IPS-15b (cell line): ENCODE results near the gene ATP6V1C2.

ENCODE experiments used
- H3K27me3 ChIP-seq: one replicate; pipeline ENCODE4 v1.6.1; 2013; ENCODE audit warnings: low read length; ENCODE audit not compliant: control insufficient read depth, insufficient read depth
- H3K36me3 ChIP-seq: one replicate; pipeline ENCODE4 v1.6.1; 2013; ENCODE audit warnings: low read length; ENCODE audit not compliant: control insufficient read depth, insufficient read depth
- H3K4me1 ChIP-seq: one replicate; pipeline ENCODE4 v1.6.1; 2013; ENCODE audit warnings: mild to moderate bottlenecking, low read length; ENCODE audit not compliant: control insufficient read depth, insufficient read depth
- H3K4me3 ChIP-seq: one replicate; pipeline ENCODE4 v1.5.1; 2013; ENCODE audit warnings: low read depth, low read length
- H3K9ac ChIP-seq: one replicate; pipeline ENCODE4 v1.6.1; 2013; ENCODE audit warnings: low read depth, mild to moderate bottlenecking, low read length
- H3K9me3 ChIP-seq: one replicate; pipeline ENCODE4 v1.6.1; 2013; ENCODE audit warnings: mild to moderate bottlenecking, low read length; ENCODE audit not compliant: control insufficient read depth, insufficient read depth

The ATP6V1C2 gene

DNA sequence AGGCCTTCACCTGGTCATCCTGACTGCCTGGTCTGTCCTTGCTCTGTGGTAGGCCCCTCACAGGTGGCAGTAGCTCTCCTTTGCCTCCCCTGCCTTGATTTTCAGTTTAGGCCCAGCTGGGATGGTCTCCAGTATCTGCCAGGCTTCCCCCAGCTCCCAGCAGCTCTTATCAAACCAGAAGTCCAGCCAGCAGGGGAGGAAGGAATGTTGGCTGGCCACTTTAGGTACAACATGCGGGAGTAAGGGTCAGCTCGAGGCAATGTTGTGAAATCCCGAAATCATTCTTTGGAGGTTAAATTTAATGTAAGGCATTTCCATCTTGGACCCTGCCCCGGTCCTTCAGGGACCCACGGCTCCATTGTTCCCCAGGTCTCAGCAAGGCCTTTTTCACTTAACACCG, 16.8 kb downstream of the ATP6V1C2 start:
- no peak overlapping the region for H3K9ac ChIP-seq
- no peaks in the 10 kb centered on the region for H3K4me1 ChIP-seq
- H3K36me3 ChIP-seq, result no peaks in the 10 kb centered on the region
- H3K9me3 ChIP-seq, result no peaks in the 10 kb centered on the region
- H3K27me3 ChIP-seq, result no peaks in the 10 kb centered on the region
- H3K4me3 ChIP-seq, result no peak overlapping the region

GRCh38 chr2:10740226-10740625, 18.8 kb downstream of the ATP6V1C2 start:
- no peaks in the 10 kb centered on the region for H3K4me1 ChIP-seq
- no peak overlapping the region for H3K4me3 ChIP-seq
- no peaks in the 10 kb centered on the region for H3K27me3 ChIP-seq
- no peaks in the 10 kb centered on the region for H3K9me3 ChIP-seq
- H3K9ac ChIP-seq, result no peak overlapping the region
- H3K36me3 ChIP-seq, result no peaks in the 10 kb centered on the region

- no peaks in the 10 kb centered on the region for H3K4me1 ChIP-seq
- no peaks in the 10 kb centered on the region for H3K36me3 ChIP-seq
Observed at GRCh38 chr2:10741139-10741538, 19.7 kb downstream of the ATP6V1C2 start.

GRCh38 chr2:10742666-10743065, 21.2 kb downstream of the ATP6V1C2 start:
- H3K9me3 ChIP-seq, result no peaks in the 10 kb centered on the region
- no peak overlapping the region for H3K4me3 ChIP-seq
- H3K9ac ChIP-seq, result no peak overlapping the region
- H3K27me3 ChIP-seq, result no peaks in the 10 kb centered on the region
- no peaks in the 10 kb centered on the region for H3K36me3 ChIP-seq
- no peaks in the 10 kb centered on the region for H3K4me1 ChIP-seq

More at GRCh38 chr2:10741139-10741538, 19.7 kb downstream of the ATP6V1C2 start:
- H3K9me3 ChIP-seq, result no peaks in the 10 kb centered on the region
- H3K9ac ChIP-seq, result no peak overlapping the region
- H3K27me3 ChIP-seq, result no peaks in the 10 kb centered on the region
- H3K4me3 ChIP-seq, result no peak overlapping the region

GRCh38 chr2:10750610-10751009, 29.2 kb downstream of the ATP6V1C2 start:
- H3K4me1 ChIP-seq, result no peaks in the 10 kb centered on the region
- H3K27me3 ChIP-seq, result no peaks in the 10 kb centered on the region
- no peak overlapping the region for H3K4me3 ChIP-seq

DNA sequence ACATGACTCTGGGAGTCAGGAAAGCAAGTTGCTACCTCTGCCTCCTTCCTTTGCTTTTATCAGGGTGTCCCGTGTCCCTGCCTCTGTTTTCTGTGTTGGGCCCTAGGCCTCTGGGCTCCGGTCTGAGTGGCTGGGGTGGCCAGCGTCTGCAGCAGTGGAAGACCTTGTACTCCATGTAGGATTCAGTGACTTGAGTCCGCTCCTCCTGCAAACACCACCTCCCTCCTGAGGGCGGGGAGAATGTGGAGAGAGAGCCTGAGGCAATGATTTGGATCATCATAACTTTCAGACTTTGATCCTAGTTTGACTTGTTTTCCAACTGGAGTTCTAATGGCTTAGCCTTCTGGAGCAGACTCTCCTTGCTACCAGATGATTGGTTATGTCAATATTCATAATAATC, 30.8 kb downstream of the ATP6V1C2 start:
- H3K9me3 ChIP-seq, result no peaks in the 10 kb centered on the region
- H3K36me3 ChIP-seq, result no peaks in the 10 kb centered on the region
- H3K27me3 ChIP-seq, result no peaks in the 10 kb centered on the region
- no peak overlapping the region for H3K9ac ChIP-seq
- H3K4me3 ChIP-seq, result no peak overlapping the region
- H3K4me1 ChIP-seq, result no peaks in the 10 kb centered on the region

More at GRCh38 chr2:10750610-10751009, 29.2 kb downstream of the ATP6V1C2 start:
- no peaks in the 10 kb centered on the region for H3K9me3 ChIP-seq
- no peaks in the 10 kb centered on the region for H3K36me3 ChIP-seq
- no peak overlapping the region for H3K9ac ChIP-seq

- Histone ChIP-seq H3K4me1 (no peaks in the 10 kb centered on the region), H3K4me3 (no peak overlapping the region), H3K27me3 (no peaks in the 10 kb centered on the region), H3K36me3 (no peaks in the 10 kb centered on the region), H3K9ac (no peak overlapping the region), H3K9me3 (no peaks in the 10 kb centered on the region)
Observed at GRCh38 chr2:10753156-10753555, 31.7 kb downstream of the ATP6V1C2 start.

DNA sequence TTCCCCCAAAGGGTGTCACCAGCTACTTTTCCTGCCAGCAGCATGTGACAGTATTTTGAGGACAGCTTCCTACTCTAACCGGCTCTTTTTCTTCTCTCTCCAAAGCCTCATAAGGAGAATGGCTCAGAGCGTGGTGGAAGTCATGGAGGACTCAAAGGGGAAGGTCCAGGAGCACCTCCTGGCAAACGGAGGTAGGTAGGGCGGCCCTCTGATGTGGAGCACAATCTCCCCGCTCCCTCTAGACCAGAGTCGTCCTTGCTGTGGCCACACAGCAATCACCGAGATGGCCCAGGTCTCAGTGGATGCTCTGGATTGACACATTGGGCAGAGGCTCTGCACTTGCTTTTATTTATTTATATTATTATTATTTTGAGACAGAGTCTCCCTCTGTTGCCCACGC, 32.4 kb downstream of the ATP6V1C2 start:
- no peak overlapping the region for H3K9ac ChIP-seq
- H3K4me1 ChIP-seq, result no peaks in the 10 kb centered on the region
- no peak overlapping the region for H3K4me3 ChIP-seq
- H3K9me3 ChIP-seq, result no peaks in the 10 kb centered on the region
- no peaks in the 10 kb centered on the region for H3K36me3 ChIP-seq
- H3K27me3 ChIP-seq, result no peaks in the 10 kb centered on the region

DNA sequence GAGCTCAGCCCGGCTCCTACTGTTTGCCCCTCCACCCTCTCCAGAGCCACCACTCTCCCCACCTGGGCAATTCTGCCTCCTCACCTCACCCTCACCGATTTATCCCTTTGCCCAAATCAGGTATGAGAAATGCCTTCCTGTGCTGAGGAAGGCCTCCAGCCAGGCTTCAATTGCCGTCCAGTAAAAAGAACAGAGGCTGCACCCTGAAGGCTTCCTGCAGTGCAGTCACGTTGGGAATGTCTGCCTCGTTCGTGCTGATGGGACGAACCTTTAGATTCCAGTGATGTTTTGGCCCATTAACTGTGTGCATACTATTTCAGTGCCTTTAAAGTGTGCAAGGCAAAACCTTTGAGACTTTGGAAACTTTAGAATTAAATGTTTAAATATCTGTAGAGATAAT, 34.2 kb downstream of the ATP6V1C2 start:
- Histone ChIP-seq H3K4me1 (no peaks in the 10 kb centered on the region), H3K4me3 (no peak overlapping the region), H3K27me3 (no peaks in the 10 kb centered on the region), H3K36me3 (no peaks in the 10 kb centered on the region), H3K9me3 (no peaks in the 10 kb centered on the region), H3K9ac (no peak overlapping the region)

- no peak overlapping the region for H3K4me3 ChIP-seq
- no peaks in the 10 kb centered on the region for H3K9me3 ChIP-seq
- H3K36me3 ChIP-seq, result no peaks in the 10 kb centered on the region
- H3K4me1 ChIP-seq, result no peaks in the 10 kb centered on the region
- H3K9ac ChIP-seq, result no peak overlapping the region
- H3K27me3 ChIP-seq, result no peaks in the 10 kb centered on the region
Observed at GRCh38 chr2:10757814-10758286, 36.4 kb downstream of the ATP6V1C2 start.

DNA sequence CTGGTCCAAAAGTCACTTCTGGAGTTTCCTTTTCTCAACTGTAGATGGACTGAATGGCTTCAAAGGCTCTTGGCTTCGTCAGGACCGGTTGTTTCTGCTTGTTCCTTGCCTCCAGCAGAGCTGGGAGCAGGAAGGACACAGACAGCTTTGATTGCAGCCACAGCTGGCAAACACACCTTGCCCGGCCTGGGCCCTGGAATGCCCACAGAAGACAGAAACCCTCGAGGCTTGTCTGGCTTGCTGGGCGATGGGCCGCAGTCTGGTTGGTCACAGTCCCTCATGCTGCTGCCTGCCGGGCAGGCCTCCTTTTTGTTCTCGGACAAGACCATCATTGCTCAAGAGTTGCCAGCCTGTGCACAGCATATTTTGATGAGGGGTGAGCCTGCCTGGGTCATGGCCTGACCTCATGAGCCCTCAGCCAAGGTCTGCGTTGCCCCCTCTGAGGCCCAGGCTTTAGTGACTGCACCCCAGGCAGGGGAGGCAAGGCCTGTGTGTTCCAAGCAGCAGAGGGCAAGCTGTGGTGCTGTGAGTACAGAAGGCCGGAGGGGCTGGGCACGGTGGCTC, 37.8 kb downstream of the ATP6V1C2 start:
- no peak overlapping the region for H3K4me3 ChIP-seq
- H3K9me3 ChIP-seq, result no peaks in the 10 kb centered on the region
- no peaks in the 10 kb centered on the region for H3K36me3 ChIP-seq
- H3K4me1 ChIP-seq, result no peaks in the 10 kb centered on the region
- H3K27me3 ChIP-seq, result no peaks in the 10 kb centered on the region
- no peak overlapping the region for H3K9ac ChIP-seq

GRCh38 chr2:10760794-10761504, 39.5 kb downstream of the ATP6V1C2 start:
- no peaks in the 10 kb centered on the region for H3K36me3 ChIP-seq
- H3K9ac ChIP-seq, result no peak overlapping the region
- no peaks in the 10 kb centered on the region for H3K4me1 ChIP-seq
- no peaks in the 10 kb centered on the region for H3K9me3 ChIP-seq
- no peak overlapping the region for H3K4me3 ChIP-seq
- H3K27me3 ChIP-seq, result no peaks in the 10 kb centered on the region
